Ectodermal cell (in vitro differentiated cells): ENCODE measurements around the gene AHNAK. TPM values are rescaled to one million over a fixed set of nuclear protein-coding genes. Genes with fewer than 3 reads are reported as not detected.
"Not testable (repeated sequence)": the region's sequence is repeated elsewhere in the genome, so short reads cannot be mapped to it uniquely, and the experiment has no call there.

Experiments used
- H3K27ac ChIP-seq: 2 replicates; pipeline ENCODE4 v1.7.0; 2013; ENCODE audit warnings: mild to moderate bottlenecking, low read depth, low read length; ENCODE audit not compliant: insufficient read depth, poor library complexity, severe bottlenecking
- H3K27me3 ChIP-seq: 2 replicates; pipeline ENCODE4 v1.7.0; 2013; ENCODE audit warnings: mild to moderate bottlenecking, low read length; ENCODE audit not compliant: insufficient read depth, control insufficient read depth, poor library complexity, severe bottlenecking
- H3K36me3 ChIP-seq: one replicate; pipeline ENCODE4 v1.7.0; 2013; ENCODE audit warnings: low read length; ENCODE audit not compliant: control insufficient read depth, insufficient read depth
- H3K4me1 ChIP-seq: one replicate; pipeline ENCODE4 v1.7.0; 2013; ENCODE audit warnings: low read length; ENCODE audit not compliant: control insufficient read depth, insufficient read depth
- H3K4me3 ChIP-seq: 2 replicates; pipeline ENCODE4 v1.7.0; 2013; ENCODE audit warnings: low read depth, low read length, control low read depth; ENCODE audit not compliant: insufficient read depth
- H3K9me3 ChIP-seq: 2 replicates; pipeline ENCODE4 v1.7.0; 2013; ENCODE audit warnings: mild to moderate bottlenecking, low read length, moderate library complexity; ENCODE audit not compliant: control insufficient read depth
- WGBS, 2 experiments: methylation state at CpG; one replicate each; pipeline ENCODE4 v1.1.7; 2013; ENCODE audit warnings: missing lambda C conversion rate in 2 of 2; 5-methylcytosine and 5-hydroxymethylcytosine counted together
- polyA plus RNA-seq, 4 experiments: library from polyadenylated mRNA; stranded (reverse); fragments of 50-300 nt; gene quantifications; one replicate each; pipeline ENCODE4 v1.2.3, GENCODE V29; 2013

Gene AHNAK
- polyA plus RNA-seq (2013, experiment 1 of 4), result 20.5 TPM
- polyA plus RNA-seq (2013, experiment 2 of 4), result 27.0 TPM
- polyA plus RNA-seq (2013, experiment 3 of 4), result 21.6 TPM
- 29.8 TPM for polyA plus RNA-seq (2013, experiment 4 of 4)

GRCh38 chr11:62546244-62546928 lies at the start of gene AHNAK:
Gene AHNAK, minus strand, starts transcription at chr11:62546806. Its CDS starts 10,708 bp downstream, at chr11:62536098.
- no peaks in the 10 kb centered on the region for H3K9me3 ChIP-seq
- 0% methylated on average over 69 of the region's 69 CpGs for WGBS, 2 experiments
- peaks cover 59% of the 10 kb centered on the region for H3K27me3 ChIP-seq
- peak within 1 kb of the TSS; percentile 83 for H3K4me3 ChIP-seq
- H3K27ac ChIP-seq, result peak within 1 kb of the TSS; percentile 26
- peaks cover 44% of the 10 kb centered on the region for H3K4me1 ChIP-seq
- no peaks in the 10 kb centered on the region for H3K36me3 ChIP-seq

GRCh38 chr11:62595124-62595523 lies 48.5 kb upstream of the AHNAK start:
- H3K9me3 ChIP-seq, result no peaks in the 10 kb centered on the region
- 94 to 97% methylated on average over 8 of the region's 8 CpGs for WGBS, 2 experiments
- H3K27ac ChIP-seq, result no peak overlapping the region
- no peaks in the 10 kb centered on the region for H3K27me3 ChIP-seq
- peaks cover 14% of the 10 kb centered on the region for H3K4me1 ChIP-seq
- H3K4me3 ChIP-seq, result no peak overlapping the region
- peaks cover 39% of the 10 kb centered on the region for H3K36me3 ChIP-seq

- Histone ChIP-seq H3K4me3 (no peak overlapping the region), H3K36me3 (peaks cover 36% of the 10 kb centered on the region), H3K9me3 (no peaks in the 10 kb centered on the region), H3K27ac (peak overlapping the region; percentile 44), H3K27me3 (no peaks in the 10 kb centered on the region), H3K4me1 (peaks cover 3% of the 10 kb centered on the region)
- 67 to 69% methylated on average over 13 of the region's 13 CpGs for WGBS, 2 experiments
Observed at GRCh38 chr11:62593434-62594044, 46.9 kb upstream of the AHNAK start.

- H3K4me3 ChIP-seq, result no peak overlapping the region
- H3K27ac ChIP-seq, result no peak overlapping the region
- no peaks in the 10 kb centered on the region for H3K9me3 ChIP-seq
- H3K27me3 ChIP-seq, result no peaks in the 10 kb centered on the region
- peaks cover 32% of the 10 kb centered on the region for H3K36me3 ChIP-seq
- peaks cover 3% of the 10 kb centered on the region for H3K4me1 ChIP-seq
- 90 to 91% methylated on average over 8 of the region's 8 CpGs for WGBS, 2 experiments
Observed at GRCh38 chr11:62592989-62593421, 46.4 kb upstream of the AHNAK start.

- Histone ChIP-seq H3K27ac (peak overlapping the region; percentile 91), H3K36me3 (peaks cover 33% of the 10 kb centered on the region), H3K9me3 (no peaks in the 10 kb centered on the region), H3K4me3 (peak overlapping the region; percentile 54), H3K27me3 (no peaks in the 10 kb centered on the region), H3K4me1 (peaks cover 3% of the 10 kb centered on the region)
- WGBS, 2 experiments, result 33 to 39% methylated on average over 16 to 17 of the region's 17 CpGs
Observed at GRCh38 chr11:62592146-62592815, 45.7 kb upstream of the AHNAK start.

GRCh38 chr11:62591448-62592145 lies 45.0 kb upstream of the AHNAK start, which contains the start of gene TUT1:
Gene TUT1, minus strand, starts transcription at chr11:62591523. Its CDS starts 38 bp downstream, at chr11:62591485.
- Histone ChIP-seq H3K4me3 (peak within 1 kb of the TSS; percentile 93), H3K4me1 (peaks cover 3% of the 10 kb centered on the region), H3K27me3 (no peaks in the 10 kb centered on the region), H3K9me3 (no peaks in the 10 kb centered on the region), H3K36me3 (peaks cover 35% of the 10 kb centered on the region), H3K27ac (peak within 1 kb of the TSS; percentile 91)
- WGBS, 2 experiments, result 0% methylated on average over 58 of the region's 58 CpGs

GRCh38 chr11:62588966-62589637 lies 42.5 kb upstream of the AHNAK start:
- no peak overlapping the region for H3K27ac ChIP-seq
- H3K9me3 ChIP-seq, result no peaks in the 10 kb centered on the region
- H3K27me3 ChIP-seq, result no peaks in the 10 kb centered on the region
- H3K4me3 ChIP-seq, result no peak overlapping the region
- peaks cover 21% of the 10 kb centered on the region for H3K36me3 ChIP-seq
- WGBS, 2 experiments, result 77 to 83% methylated on average over 17 to 18 of the region's 18 CpGs
- H3K4me1 ChIP-seq, result peaks cover 3% of the 10 kb centered on the region

- WGBS, 2 experiments, result 93% methylated on average over 7 of the region's 7 CpGs
- H3K9me3 ChIP-seq, H3K27me3 ChIP-seq, H3K27ac ChIP-seq, H3K4me3 ChIP-seq, H3K4me1 ChIP-seq: not testable (repeated sequence)
- H3K36me3 ChIP-seq, result peaks cover 24% of the 10 kb centered on the region
Observed at GRCh38 chr11:62585356-62585755, 38.8 kb upstream of the AHNAK start.

- not testable (repeated sequence) for H3K4me3 ChIP-seq, H3K4me1 ChIP-seq, H3K9me3 ChIP-seq, H3K27me3 ChIP-seq, H3K27ac ChIP-seq
- 94 to 96% methylated on average over 4 of the region's 4 CpGs for WGBS, 2 experiments
- peaks cover 39% of the 10 kb centered on the region for H3K36me3 ChIP-seq
Observed at GRCh38 chr11:62581735-62582134, 35.1 kb upstream of the AHNAK start.
